Activated CD8-positive, alpha-beta T cell treated with anti-CD3 and anti-CD28 coated beads for 36 hours (primary cell): ENCODE measurements around the gene GSDMA. TPM values are rescaled to one million over a fixed set of nuclear protein-coding genes. Genes with fewer than 3 reads are reported as not detected.

Experiments
- ATAC-seq: fragments of 200-7000 bp; cut with Tn5 transposase; one replicate; pipeline ENCODE4 v1.10.0; 2021; ENCODE audit warnings: mild to moderate bottlenecking, moderate library complexity
- CTCF ChIA-PET: fragments of 350-600 bp; sonication (Branson Sonifier 250); formaldehyde crosslinking; loops from one replicate; lab custom pipeline; 2021; ENCODE audit warnings: antibody characterized with exemption; lab: Charles Lee
- POLR2A ChIA-PET: fragments of 350-600 bp; sonication (Branson Sonifier 250); formaldehyde crosslinking; loops from one replicate; lab custom pipeline; 2021; ENCODE audit warnings: antibody characterized with exemption; lab: Charles Lee
- DNase-seq: peaks from one replicate; pipeline ENCODE4 v3.0.0-alpha.2; 2020
- H3K27ac Mint-ChIP-seq: one replicate; pipeline ENCODE4 v1.8.0; 2021; ENCODE audit warnings: mild to moderate bottlenecking, mixed read lengths
- H3K27me3 Mint-ChIP-seq: one replicate; pipeline ENCODE4 v1.8.0; 2021; ENCODE audit warnings: mixed read lengths
- H3K36me3 Mint-ChIP-seq: one replicate; pipeline ENCODE4 v1.8.0; 2021; ENCODE audit warnings: low read depth, mixed read lengths
- H3K4me1 Mint-ChIP-seq: one replicate; pipeline ENCODE4 v1.8.0; 2021; ENCODE audit warnings: low read depth, mixed read lengths
- H3K4me3 Mint-ChIP-seq: one replicate; pipeline ENCODE4 v1.8.0; 2021; ENCODE audit warnings: mild to moderate bottlenecking, moderate library complexity, mixed read lengths
- H3K9me3 Mint-ChIP-seq: one replicate; pipeline ENCODE4 v1.8.0; 2021; ENCODE audit warnings: mixed read lengths
- intact Hi-C: fragments of 100-400 bp; cut with micrococcal nuclease; formaldehyde crosslinking; loops from one replicate; pipeline ENCODE4 v1.10.0; 2022
- total RNA-seq, 2 experiments: library from RNA; stranded (reverse); gene quantifications; one replicate each; pipeline ENCODE4 v1.2.3, GENCODE V29; 2021
- TF ChIP-seq, protein P1 (sequence below): fragments of 200-600 bp; IDR thresholded peaks from one replicate; pipeline ENCODE4 v1.8.0; 2022; ENCODE audit warnings: antibody characterized with exemption, mild to moderate bottlenecking

The GSDMA gene
- total RNA-seq, 2 experiments from 2014 or later: 1.3 to 1.6 TPM

DNA sequence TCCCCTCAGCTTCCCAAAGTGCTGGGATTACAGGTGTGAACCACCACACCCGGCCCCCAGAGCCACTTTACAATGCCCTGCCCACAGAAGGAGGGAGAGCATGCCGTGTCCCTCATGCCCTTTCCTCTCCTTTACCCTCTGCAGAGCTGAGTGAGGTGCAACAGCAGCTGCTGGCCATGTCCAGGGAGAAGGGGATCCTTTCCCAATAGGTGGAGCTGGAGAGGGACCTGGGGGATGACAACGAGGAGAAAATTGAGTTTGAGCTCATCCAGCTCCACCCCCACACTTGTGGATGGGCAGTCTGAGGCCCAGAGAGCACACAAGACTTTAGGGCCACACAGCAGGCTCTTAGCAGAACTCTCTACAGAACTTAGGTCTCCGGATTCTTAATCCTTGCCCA is 7.9 kb upstream of the GSDMA start:
- H3K36me3 Mint-ChIP-seq: no peaks in the 10 kb centered on the region
- TF ChIP-seq, protein P1, sequence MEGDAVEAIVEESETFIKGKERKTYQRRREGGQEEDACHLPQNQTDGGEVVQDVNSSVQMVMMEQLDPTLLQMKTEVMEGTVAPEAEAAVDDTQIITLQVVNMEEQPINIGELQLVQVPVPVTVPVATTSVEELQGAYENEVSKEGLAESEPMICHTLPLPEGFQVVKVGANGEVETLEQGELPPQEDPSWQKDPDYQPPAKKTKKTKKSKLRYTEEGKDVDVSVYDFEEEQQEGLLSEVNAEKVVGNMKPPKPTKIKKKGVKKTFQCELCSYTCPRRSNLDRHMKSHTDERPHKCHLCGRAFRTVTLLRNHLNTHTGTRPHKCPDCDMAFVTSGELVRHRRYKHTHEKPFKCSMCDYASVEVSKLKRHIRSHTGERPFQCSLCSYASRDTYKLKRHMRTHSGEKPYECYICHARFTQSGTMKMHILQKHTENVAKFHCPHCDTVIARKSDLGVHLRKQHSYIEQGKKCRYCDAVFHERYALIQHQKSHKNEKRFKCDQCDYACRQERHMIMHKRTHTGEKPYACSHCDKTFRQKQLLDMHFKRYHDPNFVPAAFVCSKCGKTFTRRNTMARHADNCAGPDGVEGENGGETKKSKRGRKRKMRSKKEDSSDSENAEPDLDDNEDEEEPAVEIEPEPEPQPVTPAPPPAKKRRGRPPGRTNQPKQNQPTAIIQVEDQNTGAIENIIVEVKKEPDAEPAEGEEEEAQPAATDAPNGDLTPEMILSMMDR: no peak
- H3K4me3 Mint-ChIP-seq: peak overlapping the region; percentile 7
- intact Hi-C loops: no loop called here
- no peak overlapping the region for H3K27ac Mint-ChIP-seq
- ATAC-seq (no peak), DNase-seq (no peak)
- H3K27me3 Mint-ChIP-seq: no peaks in the 10 kb centered on the region
- H3K4me1 Mint-ChIP-seq: peaks cover 17% of the 10 kb centered on the region
- POLR2A ChIA-PET: interaction anchor here (0.8 to 2.2 kb wide), 2 partner anchors 8 to 191 kb away, joined by 3 to 9 read pairs; partner anchors contain the start of gene GSDMA
- H3K9me3 Mint-ChIP-seq: no peaks in the 10 kb centered on the region
- CTCF ChIA-PET: interaction anchor here (1.0 to 2.0 kb wide), 6 partner anchors 20 to 334 kb away, joined by 3 to 17 read pairs (median 3); partner anchors contain the start of gene PSMD3

DNA sequence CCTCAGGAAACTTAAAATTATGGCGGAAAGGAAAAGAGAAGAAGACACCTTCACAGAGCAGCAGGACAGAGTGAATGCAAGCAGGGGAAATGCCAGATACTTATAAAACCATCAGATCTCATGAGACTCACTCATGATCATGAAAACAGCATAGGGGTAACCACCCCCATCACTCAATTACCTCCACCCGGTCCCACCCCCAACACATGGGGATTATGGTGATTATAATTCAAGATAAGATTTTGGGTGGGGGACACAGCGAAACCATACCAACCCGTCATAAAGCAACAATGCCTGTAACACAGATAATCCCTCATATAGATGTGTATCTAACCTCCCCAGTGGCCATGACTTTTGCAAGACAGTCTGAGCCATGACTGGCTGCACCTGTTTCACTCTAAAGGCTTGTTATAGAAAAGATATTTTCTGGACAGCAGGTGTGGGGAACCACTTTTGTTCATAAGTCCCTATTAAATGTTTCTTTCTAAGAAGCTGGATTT is 7.0 kb upstream of the GSDMA start:
- Mint-ChIP-seq H3K9me3 (no peaks in the 10 kb centered on the region), H3K4me1 (peaks cover 17% of the 10 kb centered on the region), H3K27me3 (no peaks in the 10 kb centered on the region), H3K36me3 (no peaks in the 10 kb centered on the region), H3K4me3 (no peak overlapping the region), H3K27ac (no peak overlapping the region)
- TF ChIP-seq, protein P1: no peak
- ChIA-PET POLR2A (interaction anchor here (0.8 kb wide), 1 partner anchor 192 kb away, joined by 3 read pairs; no protein-coding TSS in a partner anchor), CTCF (interaction anchor here (1.1 to 2.4 kb wide), 4 partner anchors 20 to 334 kb away, joined by 3 to 8 read pairs (median 4); partner anchors contain the start of gene PSMD3)
- no peak for DNase-seq
- no peak for ATAC-seq
- intact Hi-C loops: no loop called here

DNA sequence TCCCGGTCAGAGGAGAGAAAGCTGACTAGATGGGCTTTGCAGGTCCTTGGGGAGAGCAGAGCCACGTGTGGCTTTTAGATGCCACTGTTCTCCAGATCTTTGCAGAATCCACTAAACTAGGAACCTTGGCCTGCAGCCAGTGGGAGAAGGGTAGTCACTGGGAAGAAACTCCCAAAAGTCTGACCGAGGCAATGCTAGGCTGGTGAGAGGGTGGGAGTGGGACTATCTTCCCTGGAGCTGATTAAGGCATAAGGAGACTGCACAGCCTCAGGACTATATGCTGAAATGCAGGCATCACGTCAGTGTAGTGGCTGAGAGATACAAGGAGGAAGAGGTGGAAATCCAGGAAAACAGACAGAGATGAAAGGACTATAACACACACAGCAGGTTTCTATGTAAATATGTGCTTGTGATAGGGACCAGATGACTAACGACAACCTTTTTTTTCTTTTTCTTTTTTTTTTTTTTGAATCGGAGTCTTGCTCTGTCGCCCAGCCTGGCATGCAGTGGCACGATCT is 2.2 kb upstream of the GSDMA start:
- DNase-seq: no peak
- no peaks in the 10 kb centered on the region for H3K36me3 Mint-ChIP-seq
- no peak for ATAC-seq
- TF ChIP-seq, protein P1: no peak
- ChIA-PET CTCF (interaction anchor here (3.1 kb wide), 1 partner anchor 19 kb away, joined by 40 read pairs; the partner anchor contains the start of gene PSMD3), POLR2A (no interaction called here)
- intact Hi-C loops: no loop called here
- H3K27ac Mint-ChIP-seq: no peak overlapping the region
- H3K4me1 Mint-ChIP-seq: peaks cover 25% of the 10 kb centered on the region
- no peaks in the 10 kb centered on the region for H3K27me3 Mint-ChIP-seq
- H3K9me3 Mint-ChIP-seq: no peaks in the 10 kb centered on the region
- H3K4me3 Mint-ChIP-seq: no peak overlapping the region

DNA sequence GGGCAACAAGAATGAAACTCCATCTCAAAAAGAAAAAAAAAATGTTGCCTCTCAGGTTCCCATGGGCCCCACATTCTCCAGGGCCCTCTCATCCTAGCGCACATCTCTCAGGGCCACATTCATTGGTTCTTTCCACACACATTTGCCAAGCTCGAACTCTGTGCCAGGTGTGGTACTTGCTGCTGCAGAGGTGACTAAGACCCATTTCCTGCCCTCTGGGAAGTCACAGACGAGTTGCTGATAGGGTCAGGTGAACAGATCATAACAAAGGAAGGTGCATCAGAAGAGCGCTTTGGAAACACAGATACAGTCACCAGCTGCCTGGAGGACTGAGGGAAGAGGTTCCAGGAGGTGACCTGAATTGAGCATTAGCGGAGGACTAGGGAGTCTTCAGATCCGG is 1.0 kb downstream of the GSDMA start:
- Mint-ChIP-seq H3K9me3 (no peaks in the 10 kb centered on the region), H3K27me3 (no peaks in the 10 kb centered on the region), H3K36me3 (no peaks in the 10 kb centered on the region), H3K4me3 (no peak overlapping the region), H3K4me1 (peaks cover 24% of the 10 kb centered on the region), H3K27ac (peak overlapping the region; percentile 13)
- intact Hi-C loops: no loop called here
- TF ChIP-seq, protein P1: no peak
- CTCF ChIA-PET: interaction anchor here (1.1 kb wide), 1 partner anchor 17 kb away, joined by 3 read pairs; the partner anchor contains the start of gene PSMD3
- POLR2A ChIA-PET: interaction anchor here (0.7 to 2.2 kb wide), 2 partner anchors 10 to 1382 kb away, joined by 3 to 9 read pairs; no protein-coding TSS in a partner anchor
- ATAC-seq (peak; percentile 59), DNase-seq (peak; percentile 41)
